GM12873 (cell line): Measurements from ENCODE around the gene ATOSB.

ENCODE experiments used
- TF ChIP-seq, protein P1 (sequence below): IDR thresholded peaks from 2 replicates; pipeline ENCODE4 v1.5.1; 2012; ENCODE audit warnings: low read depth, mild to moderate bottlenecking, moderate library complexity, low read length, control low read depth; ENCODE audit not compliant: insufficient read depth; ENCODE audit errors: missing control alignments

The ATOSB gene

DNA sequence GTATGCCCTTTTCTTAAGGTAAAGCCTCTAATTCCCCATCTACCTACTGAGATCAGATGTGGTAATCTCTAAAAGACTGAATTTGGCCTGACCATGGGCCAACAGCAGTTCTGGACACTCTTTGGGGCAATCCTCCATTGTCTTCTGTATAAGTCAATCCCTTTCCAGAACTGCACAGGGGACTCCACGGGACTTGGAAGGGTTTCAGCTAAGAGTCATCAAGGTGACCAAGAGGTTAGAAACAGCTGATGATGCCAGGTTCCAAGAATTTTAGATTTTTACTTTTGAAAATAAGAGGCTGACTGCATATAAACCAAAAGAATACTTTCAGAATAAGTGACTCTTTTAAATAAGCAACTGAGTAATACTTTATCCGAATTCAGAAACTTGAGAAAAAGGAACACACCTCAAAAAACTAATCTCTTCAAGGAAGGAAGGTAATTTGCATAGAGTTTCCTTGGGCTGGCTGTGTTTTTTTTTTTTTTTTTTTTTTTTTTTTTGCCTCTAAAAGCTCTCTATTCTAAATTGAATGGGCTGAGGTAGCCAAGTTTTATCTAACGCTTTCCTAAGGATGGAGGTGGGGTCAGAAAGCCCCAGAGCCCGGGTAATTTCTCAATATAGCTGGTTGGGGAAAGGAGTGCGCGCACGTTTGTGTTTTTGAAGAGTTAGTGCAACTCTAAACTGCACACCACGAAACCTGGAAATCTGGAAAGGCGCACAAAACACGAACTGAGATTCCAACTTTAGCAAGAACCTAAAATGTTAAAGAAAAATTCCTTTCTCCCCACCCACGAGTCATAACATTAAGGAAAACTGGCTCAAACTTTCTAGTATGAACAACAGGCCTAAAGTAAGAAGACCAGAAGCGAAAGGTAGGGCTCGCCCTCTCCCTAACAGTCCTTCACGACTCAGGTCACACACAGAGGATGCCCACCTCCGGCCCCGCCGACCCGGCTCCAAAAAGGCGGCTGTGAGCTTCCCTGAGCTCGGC lies 44.5 kb downstream of the ATOSB start:
- TF ChIP-seq, protein P1, sequence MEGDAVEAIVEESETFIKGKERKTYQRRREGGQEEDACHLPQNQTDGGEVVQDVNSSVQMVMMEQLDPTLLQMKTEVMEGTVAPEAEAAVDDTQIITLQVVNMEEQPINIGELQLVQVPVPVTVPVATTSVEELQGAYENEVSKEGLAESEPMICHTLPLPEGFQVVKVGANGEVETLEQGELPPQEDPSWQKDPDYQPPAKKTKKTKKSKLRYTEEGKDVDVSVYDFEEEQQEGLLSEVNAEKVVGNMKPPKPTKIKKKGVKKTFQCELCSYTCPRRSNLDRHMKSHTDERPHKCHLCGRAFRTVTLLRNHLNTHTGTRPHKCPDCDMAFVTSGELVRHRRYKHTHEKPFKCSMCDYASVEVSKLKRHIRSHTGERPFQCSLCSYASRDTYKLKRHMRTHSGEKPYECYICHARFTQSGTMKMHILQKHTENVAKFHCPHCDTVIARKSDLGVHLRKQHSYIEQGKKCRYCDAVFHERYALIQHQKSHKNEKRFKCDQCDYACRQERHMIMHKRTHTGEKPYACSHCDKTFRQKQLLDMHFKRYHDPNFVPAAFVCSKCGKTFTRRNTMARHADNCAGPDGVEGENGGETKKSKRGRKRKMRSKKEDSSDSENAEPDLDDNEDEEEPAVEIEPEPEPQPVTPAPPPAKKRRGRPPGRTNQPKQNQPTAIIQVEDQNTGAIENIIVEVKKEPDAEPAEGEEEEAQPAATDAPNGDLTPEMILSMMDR: no peak

- TF ChIP-seq, protein P1: no peak
These were observed 46.6 kb downstream of the ATOSB start for GRCh38 chr9:35069020-35069419.

DNA sequence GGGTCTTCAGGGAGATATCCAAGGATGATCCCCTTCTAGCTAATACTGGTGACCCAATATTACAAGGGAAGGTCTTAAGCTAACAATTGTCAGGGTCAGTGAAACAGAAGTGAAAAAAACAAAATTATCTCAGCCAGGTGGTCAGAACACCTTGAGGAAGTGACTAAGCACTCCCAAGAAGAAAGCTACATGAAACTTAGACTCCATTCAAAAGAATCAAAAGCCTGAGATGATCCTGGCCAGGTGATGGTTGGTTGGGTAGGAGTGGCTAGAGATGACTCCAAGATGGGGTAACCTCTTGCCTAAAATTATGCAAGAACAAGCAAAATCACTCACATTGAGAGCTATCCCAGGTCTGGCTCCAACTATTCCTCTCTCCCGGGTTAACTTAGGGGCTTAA lies 48.6 kb downstream of the ATOSB start:
- TF ChIP-seq, protein P1: no peak

- TF ChIP-seq, protein P1: no peak
These were observed 55.0 kb downstream of the ATOSB start for GRCh38 chr9:35060548-35061207.

GRCh38 chr9:35059438-35059837 lies 56.2 kb downstream of the ATOSB start:
- TF ChIP-seq, protein P1: no peak

DNA sequence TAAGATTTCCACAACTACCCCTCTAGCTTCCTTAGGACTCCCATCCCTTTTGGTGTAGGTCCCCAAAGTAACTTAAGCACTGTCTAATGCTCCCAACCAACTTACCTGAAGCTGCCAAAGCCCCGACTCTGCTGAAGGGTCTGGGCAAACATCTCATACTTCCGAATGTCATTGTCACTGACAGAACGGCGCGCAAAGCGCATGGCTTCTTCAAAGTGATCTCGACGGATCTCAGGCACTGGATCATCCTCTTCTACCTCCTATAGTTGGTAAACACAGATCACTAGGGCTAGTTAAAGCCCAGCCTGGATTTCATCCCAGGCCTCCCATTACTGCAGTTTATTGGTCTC lies 58.4 kb downstream of the ATOSB start:
- TF ChIP-seq, protein P1: no peak

GRCh38 chr9:35056571-35057270 lies 58.9 kb downstream of the ATOSB start:
- TF ChIP-seq, protein P1: no peak
